SK-N-SH treated with all-trans-retinoic acid at 6 μM for 48 hours (cell line): ENCODE results near the gene GPC3.

Experiments
- ATAC-seq: fragments of 200-7000 bp; cut with Tn5 transposase; 3 replicates; pipeline ENCODE4 v1.9.1; 2020; ENCODE audit warnings: mild to moderate bottlenecking, moderate library complexity
- ARNTL ChIP-seq: fragments of 450-650 bp; formaldehyde crosslinking; IDR thresholded peaks from 2 replicates; pipeline ENCODE4 v1.5.0; 2020; ENCODE audit warnings: low read depth, mild to moderate bottlenecking, moderate library complexity, borderline replicate concordance
- CSDC2 ChIP-seq: fragments of 250-450 bp; sonication (Bioruptor Pico); IDR thresholded peaks from 2 replicates; pipeline ENCODE4 v1.5.0; 2020; ENCODE audit warnings: mild to moderate bottlenecking, moderate library complexity
- GLIS3 ChIP-seq: fragments of 250-450 bp; sonication (Bioruptor Pico); IDR thresholded peaks from 2 replicates; pipeline ENCODE4 v1.5.0; 2020; ENCODE audit warnings: mild to moderate bottlenecking, moderate library complexity
- OSR1 ChIP-seq: fragments of 250-450 bp; sonication (Bioruptor Pico); IDR thresholded peaks from 2 replicates; pipeline ENCODE4 v1.8.0; 2022; ENCODE audit warnings: moderate library complexity, mild to moderate bottlenecking, inconsistent platforms
- PPARA ChIP-seq: fragments of 250-450 bp; sonication (Bioruptor Pico); IDR thresholded peaks from 2 replicates; pipeline ENCODE4 v1.5.0; 2020; ENCODE audit warnings: mild to moderate bottlenecking, borderline replicate concordance
- RARB ChIP-seq: fragments of 250-450 bp; sonication (Bioruptor Pico); IDR thresholded peaks from 2 replicates; pipeline ENCODE4 v1.8.0; 2021; ENCODE audit warnings: mild to moderate bottlenecking, moderate library complexity
- SNAI2 ChIP-seq: fragments of 250-450 bp; sonication (Bioruptor Pico); IDR thresholded peaks from 2 replicates; pipeline ENCODE4 v1.5.0; 2020; ENCODE audit warnings: mild to moderate bottlenecking, moderate library complexity
- TCF4 ChIP-seq: fragments of 250-450 bp; sonication (Bioruptor Pico); IDR thresholded peaks from 2 replicates; pipeline ENCODE4 v1.8.0; 2021; ENCODE audit warnings: mild to moderate bottlenecking, moderate library complexity, borderline replicate concordance
- TOX ChIP-seq: fragments of 250-450 bp; sonication (Bioruptor Pico); IDR thresholded peaks from 2 replicates; pipeline ENCODE4 v1.8.0; 2021; ENCODE audit warnings: mild to moderate bottlenecking, moderate library complexity, borderline replicate concordance
- ZC3H10 ChIP-seq: fragments of 250-450 bp; sonication (Bioruptor Pico); IDR thresholded peaks from 2 replicates; pipeline ENCODE4 v1.5.1; 2021; ENCODE audit warnings: mild to moderate bottlenecking, moderate library complexity
- ZFP3 ChIP-seq: fragments of 250-450 bp; sonication (Bioruptor Pico); IDR thresholded peaks from 2 replicates; pipeline ENCODE4 v1.5.0; 2020; ENCODE audit warnings: mild to moderate bottlenecking, moderate library complexity
- ZFP30 ChIP-seq: fragments of 450-650 bp; formaldehyde crosslinking; IDR thresholded peaks from 2 replicates; pipeline ENCODE4 v1.5.0; 2022; ENCODE audit warnings: mild to moderate bottlenecking, moderate library complexity
- ZNF70 ChIP-seq: fragments of 450-650 bp; formaldehyde crosslinking; IDR thresholded peaks from 2 replicates; pipeline ENCODE4 v1.5.0; 2020; ENCODE audit warnings: mild to moderate bottlenecking, moderate library complexity
- ZNF8 ChIP-seq: fragments of 450-650 bp; formaldehyde crosslinking; IDR thresholded peaks from 2 replicates; pipeline ENCODE4 v1.5.0; 2020; ENCODE audit warnings: mild to moderate bottlenecking, moderate library complexity
- TF ChIP-seq, protein P1 (sequence below): fragments of 250-450 bp; sonication (Bioruptor Pico); IDR thresholded peaks from 2 replicates; pipeline ENCODE4 v1.5.1; 2021; ENCODE audit warnings: mild to moderate bottlenecking, moderate library complexity
- TF ChIP-seq, protein P2 (sequence below): fragments of 250-450 bp; sonication (Bioruptor Pico); IDR thresholded peaks from 2 replicates; pipeline ENCODE4 v1.8.0; 2020; ENCODE audit warnings: mild to moderate bottlenecking, moderate library complexity, borderline replicate concordance
- TF ChIP-seq, protein P3 (sequence below): fragments of 250-450 bp; sonication (Bioruptor Pico); IDR thresholded peaks from 2 replicates; pipeline ENCODE4 v1.8.0; 2021; ENCODE audit warnings: low read depth, mild to moderate bottlenecking, moderate library complexity, borderline replicate concordance
- TF ChIP-seq, protein P4 (sequence below): fragments of 250-450 bp; sonication (Bioruptor Pico); IDR thresholded peaks from 2 replicates; pipeline ENCODE4 v1.5.0; 2020; ENCODE audit warnings: mild to moderate bottlenecking, moderate library complexity
- TF ChIP-seq, protein P5 (sequence below): fragments of 250-450 bp; sonication (Bioruptor Pico); IDR thresholded peaks from 2 replicates; pipeline ENCODE4 v1.5.1; 2020; ENCODE audit warnings: low read depth, mild to moderate bottlenecking, moderate library complexity

The GPC3 gene

DNA sequence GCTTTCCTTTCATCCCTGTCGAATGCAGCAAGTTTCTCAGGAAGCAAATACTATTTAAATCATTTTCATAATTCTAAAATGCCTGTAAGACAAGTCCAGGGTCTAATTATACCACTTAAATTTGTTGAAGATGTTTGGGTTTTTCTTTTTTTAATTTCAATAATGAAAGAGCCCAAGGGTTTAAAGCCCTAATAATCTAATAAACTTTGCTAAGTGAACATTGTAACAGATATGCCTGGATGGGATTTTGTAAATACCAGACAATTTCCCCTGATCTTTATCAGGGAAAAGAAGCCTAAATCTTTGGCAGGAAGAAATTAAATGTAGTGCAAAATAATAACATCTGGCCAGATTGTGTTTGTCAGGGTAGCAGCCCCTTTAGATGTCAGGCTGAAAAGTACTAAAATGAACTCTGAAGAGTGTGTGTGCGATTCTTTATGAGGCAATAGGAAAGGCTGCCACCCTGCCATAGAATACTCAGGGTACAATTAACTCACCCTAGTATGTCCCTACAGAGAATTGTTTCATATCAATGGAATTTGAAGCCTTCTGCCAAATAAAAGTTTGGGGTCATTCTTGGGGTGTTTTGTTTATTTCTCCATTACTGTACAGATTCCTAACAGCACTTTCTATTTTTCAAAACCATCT is 45.6 kb downstream of the GPC3 start:
- ATAC-seq: peak; percentile 41; the same call in 2 of the 3 replicates
- TF ChIP-seq TCF4 (0 out of 2 replicates have a peak, but pooled peaks have one; percentile 31), ZNF8 (CRISPR knock-in tag) (no peak)
- TF ChIP-seq, all 23 proteins: peak for 1

DNA sequence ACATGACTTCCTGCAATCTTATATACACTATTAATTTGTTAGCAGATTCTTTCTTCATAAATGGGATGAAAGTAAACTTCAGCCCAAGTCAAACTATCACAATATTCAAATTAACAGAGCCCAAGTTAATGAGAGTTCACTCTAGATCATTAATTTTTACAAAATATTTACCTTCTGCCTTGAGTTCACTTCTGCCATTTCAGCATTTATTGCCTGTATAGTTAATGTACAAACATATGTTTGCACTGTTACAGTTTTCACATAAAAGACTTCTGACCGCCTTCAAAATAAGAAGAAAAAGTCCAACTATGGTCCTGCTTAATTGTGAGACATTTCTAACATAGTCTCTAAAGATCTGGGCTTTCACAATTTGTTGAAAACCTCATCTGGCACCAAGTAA is 46.9 kb downstream of the GPC3 start:
- ATAC-seq: no peak
- no peak for TF ChIP-seq CSDC2 (CRISPR knock-in tag)
- no peak for TF ChIP-seq RARB (CRISPR knock-in tag)
- TF ChIP-seq, protein P1, sequence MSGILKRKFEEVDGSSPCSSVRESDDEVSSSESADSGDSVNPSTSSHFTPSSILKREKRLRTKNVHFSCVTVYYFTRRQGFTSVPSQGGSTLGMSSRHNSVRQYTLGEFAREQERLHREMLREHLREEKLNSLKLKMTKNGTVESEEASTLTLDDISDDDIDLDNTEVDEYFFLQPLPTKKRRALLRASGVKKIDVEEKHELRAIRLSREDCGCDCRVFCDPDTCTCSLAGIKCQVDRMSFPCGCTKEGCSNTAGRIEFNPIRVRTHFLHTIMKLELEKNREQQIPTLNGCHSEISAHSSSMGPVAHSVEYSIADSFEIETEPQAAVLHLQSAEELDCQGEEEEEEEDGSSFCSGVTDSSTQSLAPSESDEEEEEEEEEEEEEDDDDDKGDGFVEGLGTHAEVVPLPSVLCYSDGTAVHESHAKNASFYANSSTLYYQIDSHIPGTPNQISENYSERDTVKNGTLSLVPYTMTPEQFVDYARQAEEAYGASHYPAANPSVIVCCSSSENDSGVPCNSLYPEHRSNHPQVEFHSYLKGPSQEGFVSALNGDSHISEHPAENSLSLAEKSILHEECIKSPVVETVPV (CRISPR knock-in tag): no peak
- no peak for TF ChIP-seq ZNF70 (CRISPR knock-in tag)
- no peak for TF ChIP-seq TCF4
- TF ChIP-seq, protein P2, sequence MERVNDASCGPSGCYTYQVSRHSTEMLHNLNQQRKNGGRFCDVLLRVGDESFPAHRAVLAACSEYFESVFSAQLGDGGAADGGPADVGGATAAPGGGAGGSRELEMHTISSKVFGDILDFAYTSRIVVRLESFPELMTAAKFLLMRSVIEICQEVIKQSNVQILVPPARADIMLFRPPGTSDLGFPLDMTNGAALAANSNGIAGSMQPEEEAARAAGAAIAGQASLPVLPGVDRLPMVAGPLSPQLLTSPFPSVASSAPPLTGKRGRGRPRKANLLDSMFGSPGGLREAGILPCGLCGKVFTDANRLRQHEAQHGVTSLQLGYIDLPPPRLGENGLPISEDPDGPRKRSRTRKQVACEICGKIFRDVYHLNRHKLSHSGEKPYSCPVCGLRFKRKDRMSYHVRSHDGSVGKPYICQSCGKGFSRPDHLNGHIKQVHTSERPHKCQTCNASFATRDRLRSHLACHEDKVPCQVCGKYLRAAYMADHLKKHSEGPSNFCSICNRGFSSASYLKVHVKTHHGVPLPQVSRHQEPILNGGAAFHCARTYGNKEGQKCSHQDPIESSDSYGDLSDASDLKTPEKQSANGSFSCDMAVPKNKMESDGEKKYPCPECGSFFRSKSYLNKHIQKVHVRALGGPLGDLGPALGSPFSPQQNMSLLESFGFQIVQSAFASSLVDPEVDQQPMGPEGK (CRISPR knock-in tag): no peak
- TF ChIP-seq, protein P3, sequence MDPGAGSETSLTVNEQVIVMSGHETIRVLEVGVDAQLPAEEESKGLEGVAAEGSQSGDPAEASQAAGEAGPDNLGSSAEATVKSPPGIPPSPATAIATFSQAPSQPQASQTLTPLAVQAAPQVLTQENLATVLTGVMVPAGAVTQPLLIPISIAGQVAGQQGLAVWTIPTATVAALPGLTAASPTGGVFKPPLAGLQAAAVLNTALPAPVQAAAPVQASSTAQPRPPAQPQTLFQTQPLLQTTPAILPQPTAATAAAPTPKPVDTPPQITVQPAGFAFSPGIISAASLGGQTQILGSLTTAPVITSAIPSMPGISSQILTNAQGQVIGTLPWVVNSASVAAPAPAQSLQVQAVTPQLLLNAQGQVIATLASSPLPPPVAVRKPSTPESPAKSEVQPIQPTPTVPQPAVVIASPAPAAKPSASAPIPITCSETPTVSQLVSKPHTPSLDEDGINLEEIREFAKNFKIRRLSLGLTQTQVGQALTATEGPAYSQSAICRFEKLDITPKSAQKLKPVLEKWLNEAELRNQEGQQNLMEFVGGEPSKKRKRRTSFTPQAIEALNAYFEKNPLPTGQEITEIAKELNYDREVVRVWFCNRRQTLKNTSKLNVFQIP: no peak
- TF ChIP-seq ZFP30 (CRISPR knock-in tag): no peak
- no peak for TF ChIP-seq ARNTL
- TF ChIP-seq, protein P4, sequence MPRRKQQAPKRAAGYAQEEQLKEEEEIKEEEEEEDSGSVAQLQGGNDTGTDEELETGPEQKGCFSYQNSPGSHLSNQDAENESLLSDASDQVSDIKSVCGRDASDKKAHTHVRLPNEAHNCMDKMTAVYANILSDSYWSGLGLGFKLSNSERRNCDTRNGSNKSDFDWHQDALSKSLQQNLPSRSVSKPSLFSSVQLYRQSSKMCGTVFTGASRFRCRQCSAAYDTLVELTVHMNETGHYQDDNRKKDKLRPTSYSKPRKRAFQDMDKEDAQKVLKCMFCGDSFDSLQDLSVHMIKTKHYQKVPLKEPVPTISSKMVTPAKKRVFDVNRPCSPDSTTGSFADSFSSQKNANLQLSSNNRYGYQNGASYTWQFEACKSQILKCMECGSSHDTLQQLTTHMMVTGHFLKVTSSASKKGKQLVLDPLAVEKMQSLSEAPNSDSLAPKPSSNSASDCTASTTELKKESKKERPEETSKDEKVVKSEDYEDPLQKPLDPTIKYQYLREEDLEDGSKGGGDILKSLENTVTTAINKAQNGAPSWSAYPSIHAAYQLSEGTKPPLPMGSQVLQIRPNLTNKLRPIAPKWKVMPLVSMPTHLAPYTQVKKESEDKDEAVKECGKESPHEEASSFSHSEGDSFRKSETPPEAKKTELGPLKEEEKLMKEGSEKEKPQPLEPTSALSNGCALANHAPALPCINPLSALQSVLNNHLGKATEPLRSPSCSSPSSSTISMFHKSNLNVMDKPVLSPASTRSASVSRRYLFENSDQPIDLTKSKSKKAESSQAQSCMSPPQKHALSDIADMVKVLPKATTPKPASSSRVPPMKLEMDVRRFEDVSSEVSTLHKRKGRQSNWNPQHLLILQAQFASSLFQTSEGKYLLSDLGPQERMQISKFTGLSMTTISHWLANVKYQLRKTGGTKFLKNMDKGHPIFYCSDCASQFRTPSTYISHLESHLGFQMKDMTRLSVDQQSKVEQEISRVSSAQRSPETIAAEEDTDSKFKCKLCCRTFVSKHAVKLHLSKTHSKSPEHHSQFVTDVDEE: no peak
- TF ChIP-seq OSR1: no peak
- no peak for TF ChIP-seq ZFP3 (CRISPR knock-in tag)
- TF ChIP-seq GLIS3 (CRISPR knock-in tag): no peak
- no peak for TF ChIP-seq ZNF8 (CRISPR knock-in tag)
- no peak for TF ChIP-seq ZC3H10
- no peak for TF ChIP-seq SNAI2 (CRISPR knock-in tag)
- no peak for TF ChIP-seq TOX (CRISPR knock-in tag)

DNA sequence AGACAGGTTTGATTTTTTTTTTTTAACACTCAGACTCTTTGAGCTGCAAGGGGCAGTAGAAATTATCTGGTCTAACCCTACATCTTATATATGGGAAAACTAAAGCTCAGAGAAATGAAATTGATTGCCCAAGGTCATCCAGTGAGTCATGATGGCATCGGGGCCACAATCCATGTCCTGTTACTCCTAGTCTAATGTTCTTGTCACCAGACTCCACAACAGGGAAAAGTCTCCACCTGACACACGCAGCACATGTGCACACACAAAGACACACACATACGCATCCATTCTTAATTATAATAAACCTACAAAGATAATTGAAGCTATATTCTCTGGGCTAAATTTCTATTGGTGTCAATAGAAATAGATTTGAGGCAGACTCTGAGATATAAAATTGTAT is 48.4 kb downstream of the GPC3 start:
- no peak for ATAC-seq
- TF ChIP-seq, protein P3: no peak
- TF ChIP-seq, protein P5, sequence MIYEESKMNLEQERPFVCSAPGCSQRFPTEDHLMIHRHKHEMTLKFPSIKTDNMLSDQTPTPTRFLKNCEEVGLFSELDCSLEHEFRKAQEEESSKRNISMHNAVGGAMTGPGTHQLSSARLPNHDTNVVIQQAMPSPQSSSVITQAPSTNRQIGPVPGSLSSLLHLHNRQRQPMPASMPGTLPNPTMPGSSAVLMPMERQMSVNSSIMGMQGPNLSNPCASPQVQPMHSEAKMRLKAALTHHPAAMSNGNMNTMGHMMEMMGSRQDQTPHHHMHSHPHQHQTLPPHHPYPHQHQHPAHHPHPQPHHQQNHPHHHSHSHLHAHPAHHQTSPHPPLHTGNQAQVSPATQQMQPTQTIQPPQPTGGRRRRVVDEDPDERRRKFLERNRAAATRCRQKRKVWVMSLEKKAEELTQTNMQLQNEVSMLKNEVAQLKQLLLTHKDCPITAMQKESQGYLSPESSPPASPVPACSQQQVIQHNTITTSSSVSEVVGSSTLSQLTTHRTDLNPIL (CRISPR knock-in tag): no peak
- TF ChIP-seq ARNTL (no peak), PPARA (CRISPR knock-in tag) (no peak), GLIS3 (CRISPR knock-in tag) (no peak), RARB (CRISPR knock-in tag) (no peak), OSR1 (no peak), ZNF8 (CRISPR knock-in tag) (no peak)
- TF ChIP-seq, all 23 proteins: peak for 0
